HUES64 (cell line): Measurements from ENCODE around the gene C22orf42.
"Not testable (repeated sequence)": the region's sequence is repeated elsewhere in the genome, so short reads cannot be mapped to it uniquely, and the experiment has no call there.

Experiments used
- H3K27ac ChIP-seq: 2 replicates; pipeline ENCODE4 v1.7.0; 2013; ENCODE audit warnings: low read depth, low read length, inconsistent platforms
- H3K27me3 ChIP-seq: 2 replicates; pipeline ENCODE4 v1.6.1; 2013; ENCODE audit warnings: mild to moderate bottlenecking, low read length; ENCODE audit not compliant: insufficient read depth
- H3K36me3 ChIP-seq: 2 replicates; pipeline ENCODE4 v1.6.1; 2013; ENCODE audit warnings: mild to moderate bottlenecking, low read length; ENCODE audit not compliant: insufficient read depth
- H3K4me1 ChIP-seq: 2 replicates; pipeline ENCODE4 v1.6.1; 2013; ENCODE audit warnings: mild to moderate bottlenecking, low read length, moderate library complexity; ENCODE audit not compliant: insufficient read depth
- H3K4me3 ChIP-seq: 2 replicates; pipeline ENCODE4 v1.5.1; 2013; ENCODE audit warnings: mild to moderate bottlenecking, low read length, moderate library complexity
- H3K9ac ChIP-seq: 2 replicates; pipeline ENCODE4 v1.6.1; 2013; ENCODE audit warnings: mild to moderate bottlenecking, low read depth, low read length
- H3K9me3 ChIP-seq: 2 replicates; pipeline ENCODE4 v1.6.1; 2013; ENCODE audit warnings: low read depth, low read length; ENCODE audit not compliant: insufficient read depth
- WGBS: fragments of 150-250, 120-280 bp; methylation state at CpG from one replicate; pipeline ENCODE4 v1.1.7; 2013; ENCODE audit warnings: missing lambda C conversion rate; 5-methylcytosine and 5-hydroxymethylcytosine counted together

Gene C22orf42

DNA sequence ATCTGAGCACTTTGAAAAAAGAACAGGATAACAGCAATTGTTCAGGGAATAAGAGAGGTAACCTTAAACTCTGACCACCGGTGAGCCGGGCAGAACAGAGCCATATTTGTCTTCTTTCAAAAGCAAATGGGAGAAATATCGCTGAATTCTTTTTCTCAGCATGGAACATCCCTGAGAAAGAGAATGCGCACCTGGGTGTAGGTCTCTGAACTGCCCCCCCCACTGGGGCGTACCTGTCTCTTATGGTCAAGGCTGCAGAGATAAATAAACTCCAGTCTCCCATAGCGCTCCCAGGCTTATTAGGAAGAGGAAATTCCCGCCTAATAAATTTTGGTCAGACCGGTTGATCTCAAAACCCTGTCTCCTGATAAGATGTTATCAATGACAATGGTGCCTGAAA lies 12.0 kb downstream of the C22orf42 start:
- H3K27me3 ChIP-seq, H3K9ac ChIP-seq, H3K9me3 ChIP-seq, H3K4me3 ChIP-seq, H3K27ac ChIP-seq, H3K36me3 ChIP-seq, H3K4me1 ChIP-seq: not testable (repeated sequence)
- 89% methylated on average over 5 of the region's 8 CpGs for WGBS

DNA sequence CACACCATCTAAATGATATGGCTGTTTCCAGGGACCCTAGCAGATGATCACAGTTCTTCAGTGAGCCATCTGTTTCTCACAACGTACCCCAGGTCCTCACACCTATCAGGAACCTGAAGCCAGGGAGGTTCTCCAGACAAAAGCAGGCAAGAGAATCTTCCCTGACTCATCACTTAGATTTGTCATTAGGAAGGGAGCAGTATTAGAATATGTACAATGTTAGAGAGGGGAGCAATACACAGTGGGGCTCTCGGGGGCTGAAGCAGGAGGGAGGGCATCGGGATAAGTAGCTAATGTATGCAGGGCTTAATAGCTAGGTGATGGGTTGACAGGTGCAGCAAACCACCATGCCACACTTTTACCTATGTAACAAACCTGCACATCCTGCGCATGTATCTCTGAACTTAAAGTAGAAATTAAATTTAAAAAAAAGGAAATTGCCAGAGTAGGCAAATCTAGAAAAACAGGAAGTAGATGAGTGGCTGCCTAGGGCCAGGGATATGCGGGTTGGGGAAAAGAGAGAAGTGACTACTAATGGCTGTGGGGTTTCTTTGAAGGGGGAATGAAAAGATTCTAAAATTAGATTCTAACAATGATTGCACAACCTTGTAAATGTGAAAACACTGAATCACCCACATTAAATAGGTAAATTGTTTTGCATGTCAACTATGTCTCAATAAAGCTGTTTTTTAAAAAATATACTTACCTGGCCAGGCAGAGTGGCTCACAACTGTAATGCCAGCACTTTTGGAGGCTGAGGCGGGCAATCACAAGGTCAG lies 14.4 kb downstream of the C22orf42 start:
- Histone ChIP-seq H3K4me3 (no peak overlapping the region), H3K9ac (no peak overlapping the region), H3K9me3 (no peaks in the 10 kb centered on the region), H3K4me1 (no peaks in the 10 kb centered on the region), H3K27me3 (no peaks in the 10 kb centered on the region), H3K36me3 (no peaks in the 10 kb centered on the region), H3K27ac (no peak overlapping the region)
- 87% methylated on average over 6 of the region's 6 CpGs for WGBS

DNA sequence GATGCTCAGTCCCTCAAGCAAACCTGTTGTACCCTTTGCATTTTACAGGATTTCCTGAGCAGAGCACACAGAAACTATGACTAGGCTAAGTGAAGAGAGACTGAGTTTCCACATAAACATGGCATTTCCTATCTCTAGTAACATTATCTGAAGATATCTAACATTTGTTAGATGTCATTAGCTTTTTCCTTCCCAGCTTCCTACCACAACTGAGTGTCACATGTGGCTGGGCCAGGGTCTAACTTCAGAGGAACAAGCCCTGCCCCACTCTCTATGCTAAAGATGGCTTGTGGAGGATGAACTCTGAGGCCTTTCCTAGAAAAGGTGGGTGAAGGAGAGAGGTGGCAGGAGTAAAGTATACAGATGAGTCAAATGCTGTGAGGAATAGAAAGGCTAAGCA lies 16.5 kb downstream of the C22orf42 start:
- H3K36me3 ChIP-seq: no peaks in the 10 kb centered on the region
- H3K9ac ChIP-seq: no peak overlapping the region
- H3K27me3 ChIP-seq: no peaks in the 10 kb centered on the region
- no peaks in the 10 kb centered on the region for H3K9me3 ChIP-seq
- no peaks in the 10 kb centered on the region for H3K4me1 ChIP-seq
- no peak overlapping the region for H3K4me3 ChIP-seq
- no peak overlapping the region for H3K27ac ChIP-seq

DNA sequence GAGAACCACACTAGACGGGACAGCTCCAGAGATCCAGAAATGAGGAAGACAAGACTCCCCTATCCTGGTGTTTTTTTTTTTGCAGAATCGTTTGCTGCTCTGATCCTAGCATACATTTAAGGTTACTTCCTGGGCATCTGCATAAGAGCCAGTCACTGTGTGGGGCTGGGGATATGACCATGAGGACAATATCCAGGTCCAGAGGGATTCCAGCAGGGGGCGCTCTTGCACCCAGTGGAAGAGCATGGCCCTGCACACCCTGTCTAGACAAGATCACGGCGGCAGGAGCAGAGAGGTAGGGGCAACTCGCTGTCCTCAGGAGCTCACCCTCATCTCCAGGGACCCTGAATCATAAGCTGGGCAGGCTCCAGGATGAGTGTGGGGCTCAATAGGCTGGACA lies 18.4 kb downstream of the C22orf42 start:
- not testable (repeated sequence) for H3K9ac ChIP-seq, H3K27me3 ChIP-seq, H3K36me3 ChIP-seq, H3K4me1 ChIP-seq, H3K4me3 ChIP-seq, H3K9me3 ChIP-seq, H3K27ac ChIP-seq
- WGBS: 49% methylated on average over 5 of the region's 6 CpGs

DNA sequence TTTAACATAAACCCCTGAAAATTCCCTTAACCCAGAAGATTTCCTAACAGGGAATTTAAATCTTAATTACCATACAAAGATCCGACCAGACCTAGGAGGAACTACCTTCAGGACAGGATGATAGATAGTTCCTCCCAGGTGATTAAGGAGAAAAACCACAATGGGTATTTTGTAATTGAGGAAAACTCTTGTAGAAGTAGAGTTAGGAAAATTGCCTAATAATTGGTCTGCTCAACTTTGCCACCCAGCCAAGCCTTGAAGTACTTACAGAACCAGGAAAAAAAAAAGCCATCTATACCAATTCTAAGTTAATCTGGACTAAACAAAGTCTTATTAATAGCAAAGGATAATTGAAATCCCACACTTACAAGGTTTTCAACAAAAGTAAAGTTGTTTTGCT lies 20.5 kb downstream of the C22orf42 start:
- 87% methylated on average over 1 of the region's 1 CpG for WGBS
- H3K27me3 ChIP-seq, H3K36me3 ChIP-seq, H3K4me3 ChIP-seq, H3K27ac ChIP-seq, H3K4me1 ChIP-seq, H3K9me3 ChIP-seq, H3K9ac ChIP-seq: not testable (repeated sequence)

DNA sequence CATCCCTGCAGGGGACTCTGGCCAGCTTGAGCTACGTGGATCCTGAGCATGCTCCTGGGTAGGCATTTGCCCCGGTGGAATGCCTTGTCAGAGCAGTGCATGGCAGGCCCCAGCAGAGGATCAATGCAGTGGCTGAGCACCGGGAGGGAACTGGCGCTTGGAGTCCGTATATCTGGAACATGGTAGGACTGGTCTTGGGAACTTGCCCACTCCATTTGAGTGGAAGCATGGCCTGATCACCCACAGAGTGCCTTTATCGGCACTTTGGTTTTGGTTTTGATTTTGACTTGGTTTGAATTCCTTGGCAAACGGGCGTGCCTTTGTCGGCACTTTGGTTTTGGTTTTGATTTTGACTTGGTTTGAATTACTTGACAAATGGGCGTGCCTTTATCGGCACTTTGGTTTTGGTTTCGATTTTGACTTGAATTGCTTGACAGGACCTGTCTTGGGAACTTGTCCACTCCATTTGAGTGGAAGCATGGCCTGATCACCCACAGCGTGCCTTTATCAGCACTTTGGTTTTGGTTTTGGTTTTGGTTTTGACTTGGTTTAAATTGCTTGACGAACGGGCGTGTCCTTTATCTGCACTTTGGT lies 21.3 kb downstream of the C22orf42 start:
- H3K27me3 ChIP-seq, H3K4me3 ChIP-seq, H3K4me1 ChIP-seq, H3K36me3 ChIP-seq, H3K27ac ChIP-seq, H3K9ac ChIP-seq, H3K9me3 ChIP-seq: not testable (repeated sequence)
- WGBS: 92% methylated on average over 16 of the region's 16 CpGs

DNA sequence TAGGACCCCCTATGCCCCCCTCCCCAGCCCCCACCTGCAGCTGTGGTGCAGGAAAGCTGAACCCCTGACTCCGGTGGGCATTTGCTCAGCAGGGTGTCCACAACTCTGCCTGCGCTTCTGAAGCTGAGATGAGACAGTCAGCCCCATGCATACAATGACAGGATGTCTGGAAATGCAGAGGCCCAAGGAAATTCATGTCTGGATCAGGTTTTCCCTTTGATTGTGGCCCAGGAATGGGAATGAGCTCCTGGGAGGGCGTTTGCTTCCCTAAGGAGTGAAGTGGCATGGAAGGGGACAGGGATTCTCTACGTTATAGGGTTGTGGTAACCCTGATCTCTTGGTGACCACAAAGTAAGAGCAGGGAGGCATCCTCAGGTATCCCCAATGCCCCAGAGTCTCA lies 22.2 kb downstream of the C22orf42 start:
- H3K27ac ChIP-seq, H3K36me3 ChIP-seq, H3K4me3 ChIP-seq, H3K4me1 ChIP-seq, H3K9ac ChIP-seq, H3K27me3 ChIP-seq, H3K9me3 ChIP-seq: not testable (repeated sequence)
- 76% methylated on average over 4 of the region's 4 CpGs for WGBS

DNA sequence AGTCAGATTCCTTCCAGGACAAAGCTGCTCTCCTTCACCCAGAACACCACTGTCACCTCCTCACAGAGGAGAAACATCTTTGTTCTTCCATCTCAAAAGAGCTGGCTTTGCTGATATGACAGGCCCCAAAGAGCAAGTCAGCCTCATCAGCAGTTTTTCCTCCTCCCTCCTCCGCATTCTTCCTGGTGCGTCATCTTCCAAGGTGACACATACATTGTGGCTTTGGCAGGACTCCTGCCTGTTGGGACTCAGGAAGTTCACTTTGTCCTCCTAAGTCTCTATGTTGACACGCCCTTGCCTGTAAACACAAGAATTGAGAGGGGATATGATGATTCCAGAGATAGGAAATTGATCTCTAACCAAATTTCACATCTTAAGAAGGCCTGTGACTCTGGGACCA lies 23.1 kb downstream of the C22orf42 start:
- H3K9me3 ChIP-seq, H3K9ac ChIP-seq, H3K4me1 ChIP-seq, H3K36me3 ChIP-seq, H3K27me3 ChIP-seq, H3K4me3 ChIP-seq, H3K27ac ChIP-seq: not testable (repeated sequence)
- WGBS: 96% methylated on average over 3 of the region's 3 CpGs

DNA sequence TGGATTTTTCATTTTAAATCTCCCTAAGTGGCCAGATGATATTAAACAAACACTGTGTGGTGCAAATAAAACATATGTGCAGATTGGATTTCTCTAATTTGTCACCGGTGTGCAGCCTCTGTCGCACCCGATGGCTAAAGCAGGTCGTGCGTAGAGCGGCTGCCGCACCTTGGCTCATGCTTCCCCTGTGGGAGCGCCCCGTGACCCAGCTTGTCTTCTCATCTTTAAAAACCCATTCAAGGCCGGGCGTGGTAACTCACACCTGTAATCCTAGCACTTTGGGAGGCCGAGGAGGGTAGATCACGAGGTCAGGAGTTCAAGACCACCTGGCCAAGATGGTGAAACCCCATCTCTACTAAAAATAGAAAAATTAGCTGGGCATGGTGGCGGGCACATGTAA lies 24.3 kb downstream of the C22orf42 start:
- H3K36me3 ChIP-seq, H3K27me3 ChIP-seq, H3K9me3 ChIP-seq, H3K9ac ChIP-seq, H3K27ac ChIP-seq, H3K4me3 ChIP-seq, H3K4me1 ChIP-seq: not testable (repeated sequence)
- WGBS: 94% methylated on average over 14 of the region's 14 CpGs

DNA sequence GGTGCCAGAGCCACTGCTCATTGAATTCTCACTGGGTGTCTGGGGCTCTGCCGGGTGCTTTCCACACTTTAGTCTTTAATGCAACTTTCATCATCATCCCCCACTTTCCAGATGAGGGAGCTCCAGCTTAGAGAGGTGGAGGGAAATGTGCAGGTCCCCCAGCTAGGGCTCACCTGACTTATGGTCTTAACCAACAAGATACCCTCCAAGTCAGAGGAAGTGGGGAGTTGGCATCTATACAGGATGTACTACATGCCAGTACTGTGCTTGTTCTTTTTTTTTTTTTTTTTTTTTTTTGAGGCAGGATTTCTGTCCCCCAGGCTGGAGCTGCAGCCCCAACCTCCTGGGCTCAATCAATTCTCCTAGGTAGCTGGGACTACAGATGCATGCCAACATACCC lies 26.3 kb downstream of the C22orf42 start:
- no peaks in the 10 kb centered on the region for H3K36me3 ChIP-seq
- WGBS: 100% methylated on average over 1 of the region's 1 CpG
- H3K4me1 ChIP-seq: no peaks in the 10 kb centered on the region

DNA sequence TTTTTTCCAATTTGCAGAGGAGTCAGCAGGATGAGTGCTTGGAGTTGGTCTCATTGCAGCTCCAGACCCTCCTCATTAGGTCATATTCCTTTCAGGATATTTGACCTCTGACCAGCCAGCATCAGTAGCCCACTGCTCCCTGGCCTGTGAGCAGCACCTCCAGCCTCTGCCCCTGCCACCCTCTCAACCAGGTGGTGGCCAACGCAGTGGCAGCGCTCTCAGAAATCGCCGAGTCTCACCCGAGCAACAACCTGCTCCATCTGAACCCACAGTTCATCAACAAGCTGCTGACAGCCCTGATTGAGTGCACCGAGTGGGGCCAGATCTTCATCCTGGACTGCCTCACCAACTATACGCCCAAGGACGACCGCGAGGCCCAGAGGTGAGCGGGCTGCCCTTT lies 27.0 kb downstream of the C22orf42 start:
- H3K27me3 ChIP-seq: no peaks in the 10 kb centered on the region
- H3K4me1 ChIP-seq: no peaks in the 10 kb centered on the region
- H3K36me3 ChIP-seq: no peaks in the 10 kb centered on the region
- H3K9me3 ChIP-seq: no peaks in the 10 kb centered on the region
- H3K9ac ChIP-seq: no peak overlapping the region
- H3K4me3 ChIP-seq: no peak overlapping the region
- WGBS: 96% methylated on average over 11 of the region's 11 CpGs
- no peak overlapping the region for H3K27ac ChIP-seq

More for the DNA sequence above, 26.3 kb downstream of the C22orf42 start:
- H3K9ac ChIP-seq: no peak overlapping the region
- H3K27me3 ChIP-seq: no peaks in the 10 kb centered on the region
- no peak overlapping the region for H3K4me3 ChIP-seq
- H3K27ac ChIP-seq: no peak overlapping the region
- no peaks in the 10 kb centered on the region for H3K9me3 ChIP-seq

DNA sequence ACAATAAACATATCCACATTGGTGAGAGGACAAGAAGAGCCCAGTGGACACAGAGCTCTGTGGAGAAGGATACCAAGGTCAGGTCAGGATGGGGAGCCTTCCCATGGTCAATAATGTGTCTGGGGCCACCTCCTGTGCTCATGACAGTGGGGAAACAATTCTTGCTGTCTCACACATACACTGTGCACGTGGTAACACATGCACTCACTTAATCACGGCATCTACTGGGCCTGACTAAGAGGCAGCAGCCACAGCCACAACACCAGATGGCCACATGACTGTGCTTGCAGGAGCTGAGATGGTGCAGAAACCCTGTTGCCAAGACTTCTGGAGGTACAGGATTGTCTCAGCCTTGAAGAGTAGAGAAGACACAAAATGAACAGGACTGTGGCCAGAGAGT lies 28.6 kb downstream of the C22orf42 start:
- Histone ChIP-seq H3K4me1 (no peaks in the 10 kb centered on the region), H3K9me3 (no peaks in the 10 kb centered on the region), H3K36me3 (no peaks in the 10 kb centered on the region), H3K27ac (no peak overlapping the region), H3K9ac (no peak overlapping the region), H3K27me3 (no peaks in the 10 kb centered on the region), H3K4me3 (no peak overlapping the region)
- 85% methylated on average over 2 of the region's 2 CpGs for WGBS
